Calu3 (cell line): ENCODE measurements around the gene TBX15. TPM values are rescaled to one million over a fixed set of nuclear protein-coding genes. Genes with fewer than 3 reads are reported as not detected.

Experiments used
- BruUV-seq: library from RNA; stranded (reverse); fragments of 400-500 nt; replicated peaks from 2 replicates; lab custom pipeline; 2021; lab: Mats Ljungman, UMichigan
- CTCF ChIA-PET: fragments of 300-600 bp; sonication (Branson Sonifier 250); formaldehyde crosslinking; loops from one replicate; lab custom pipeline; 2022; ENCODE audit warnings: antibody characterized with exemption; lab: Charles Lee
- DNase-seq: peaks from one replicate; pipeline ENCODE4 v3.0.0; 2022
- H3K27ac Mint-ChIP-seq: one replicate; pipeline ENCODE4 v1.8.0; 2022; ENCODE audit warnings: mixed read lengths; ENCODE audit not compliant: unreplicated experiment
- H3K27me3 Mint-ChIP-seq: one replicate; pipeline ENCODE4 v1.8.0; 2022; ENCODE audit warnings: mixed read lengths; ENCODE audit not compliant: unreplicated experiment
- H3K36me3 Mint-ChIP-seq: one replicate; pipeline ENCODE4 v1.8.0; 2022; ENCODE audit warnings: mild to moderate bottlenecking, moderate library complexity, mixed read lengths; ENCODE audit not compliant: insufficient read depth, unreplicated experiment
- H3K4me1 Mint-ChIP-seq: one replicate; pipeline ENCODE4 v1.8.0; 2022; ENCODE audit warnings: mild to moderate bottlenecking, low read depth, mixed read lengths; ENCODE audit not compliant: unreplicated experiment
- H3K4me3 Mint-ChIP-seq: one replicate; pipeline ENCODE4 v1.8.0; 2022; ENCODE audit warnings: mild to moderate bottlenecking, low read depth, moderate library complexity, mixed read lengths; ENCODE audit not compliant: unreplicated experiment
- H3K9me3 Mint-ChIP-seq: one replicate; pipeline ENCODE4 v1.8.0; 2022; ENCODE audit warnings: low read depth, mixed read lengths; ENCODE audit not compliant: unreplicated experiment
- CTCF ChIP-seq: fragments of 200-600 bp; IDR thresholded peaks from one replicate; pipeline ENCODE4 v1.8.0; 2022; ENCODE audit warnings: antibody characterized with exemption; ENCODE audit not compliant: unreplicated experiment
- intact Hi-C: fragments of 100-400 bp; cut with micrococcal nuclease; formaldehyde crosslinking; loops from one replicate; pipeline ENCODE4 v1.10.0; 2022; ENCODE audit not compliant: unreplicated experiment
- total RNA-seq: library from RNA; stranded (reverse); gene quantifications from 2 replicates; pipeline ENCODE4 v1.2.3, GENCODE V29; 2022

The TBX15 gene
- total RNA-seq, 1 experiment from 2014 or later: not detected

DNA sequence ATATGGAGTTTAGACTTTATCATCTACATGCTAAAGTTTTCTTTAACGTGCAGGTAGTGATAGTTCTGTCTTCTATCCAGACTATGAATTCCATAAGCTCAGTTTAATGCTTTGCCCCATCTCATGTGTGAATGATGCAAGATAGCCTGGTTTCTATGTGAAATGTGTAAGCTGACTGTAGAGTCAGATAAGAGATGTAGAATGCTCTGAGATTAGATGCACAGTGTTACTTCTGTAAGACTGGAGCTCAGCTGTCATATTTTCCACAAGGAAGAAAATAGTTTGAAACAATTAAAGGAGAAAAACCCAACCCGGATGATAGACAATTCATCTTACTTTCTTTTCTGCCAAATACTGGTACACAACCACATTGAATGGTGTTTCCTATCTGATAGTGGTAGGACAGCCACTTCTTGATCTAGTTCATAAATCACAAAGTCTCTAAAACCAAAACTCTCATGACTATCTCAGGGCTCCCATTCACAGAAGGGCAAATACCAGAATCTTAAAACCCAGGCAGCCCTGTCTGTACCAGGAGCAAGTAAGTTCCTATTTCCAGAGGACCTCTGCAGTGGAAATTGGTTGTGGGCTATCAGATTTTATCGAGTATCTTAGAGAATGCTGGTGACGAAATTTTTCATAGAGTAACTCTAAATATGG is 50.6 kb downstream of the TBX15 start:
- no peak overlapping the region for H3K4me3 Mint-ChIP-seq
- H3K4me1 Mint-ChIP-seq: no peaks in the 10 kb centered on the region
- BruUV-seq: no TSS peak
- H3K27ac Mint-ChIP-seq: no peak overlapping the region
- H3K9me3 Mint-ChIP-seq: no peaks in the 10 kb centered on the region
- no peak for DNase-seq
- intact Hi-C loops: no loop called here
- CTCF ChIA-PET: no interaction called here
- no peaks in the 10 kb centered on the region for H3K36me3 Mint-ChIP-seq
- peaks cover 4% of the 10 kb centered on the region for H3K27me3 Mint-ChIP-seq
- no peak for TF ChIP-seq CTCF

DNA sequence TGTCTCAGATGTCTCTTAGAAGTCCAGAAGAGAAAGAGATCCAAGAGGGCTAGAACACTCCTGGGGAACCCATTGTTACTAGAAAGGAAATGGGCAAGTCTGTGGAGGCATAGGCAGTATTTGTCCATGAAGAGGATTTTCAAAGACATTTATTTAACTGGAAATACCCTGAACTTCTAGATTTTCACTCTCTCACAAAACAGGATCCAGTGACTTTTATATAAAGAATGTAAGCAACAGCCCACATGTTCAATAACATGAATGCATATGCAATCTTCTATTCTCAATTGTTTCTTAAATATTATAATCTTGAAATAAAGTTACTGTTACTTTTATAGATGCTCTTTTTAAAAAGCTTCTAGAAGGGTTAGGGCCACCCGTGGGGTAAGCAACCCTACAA is 53.4 kb downstream of the TBX15 start:
- BruUV-seq: no TSS peak
- Mint-ChIP-seq H3K27ac (no peak overlapping the region), H3K27me3 (peaks cover 12% of the 10 kb centered on the region), H3K4me1 (no peaks in the 10 kb centered on the region), H3K4me3 (no peak overlapping the region), H3K9me3 (no peaks in the 10 kb centered on the region), H3K36me3 (no peaks in the 10 kb centered on the region)
- no peak for DNase-seq
- CTCF ChIA-PET: interaction anchor here (0.7 kb wide), 1 partner anchor 66 kb away, joined by 3 read pairs; no protein-coding TSS in a partner anchor
- TF ChIP-seq CTCF: no peak
- intact Hi-C loops: no loop called here

DNA sequence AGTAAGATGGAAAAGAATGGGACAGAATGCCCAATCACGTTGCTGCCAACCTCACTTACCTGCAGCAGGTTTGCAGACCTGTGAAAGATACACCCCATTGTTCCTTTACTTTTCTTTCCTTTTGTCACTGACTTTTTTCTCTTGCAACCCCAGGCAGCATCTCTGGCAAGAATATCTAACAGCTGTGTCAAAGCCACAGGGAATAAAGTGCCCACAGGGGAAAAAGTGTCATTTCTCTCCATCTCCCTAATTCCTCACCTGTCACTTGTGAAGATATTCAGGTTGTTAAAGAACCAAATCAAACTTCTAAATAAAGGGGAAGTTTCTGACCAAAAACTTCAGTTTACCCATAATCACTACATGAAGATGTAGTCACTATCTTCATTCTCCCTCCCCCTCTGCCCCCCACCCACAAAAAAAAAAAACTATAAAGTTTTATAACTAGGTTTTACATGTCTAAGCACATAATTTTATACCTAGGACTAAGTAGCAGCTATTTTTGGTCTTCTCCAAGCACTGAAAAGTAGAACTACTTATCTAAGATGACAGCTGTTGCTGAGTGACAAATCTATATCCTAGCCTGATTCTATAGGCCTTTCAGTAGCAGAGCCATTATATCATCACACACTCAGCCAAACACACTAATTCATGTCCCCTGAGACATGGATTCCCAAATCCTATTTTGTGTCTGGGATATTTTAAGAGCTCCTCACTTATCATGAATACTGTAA is 54.9 kb downstream of the TBX15 start:
- Mint-ChIP-seq H3K36me3 (no peaks in the 10 kb centered on the region), H3K27me3 (peaks cover 12% of the 10 kb centered on the region), H3K4me1 (no peaks in the 10 kb centered on the region), H3K4me3 (no peak overlapping the region), H3K27ac (no peak overlapping the region), H3K9me3 (peaks cover 3% of the 10 kb centered on the region)
- CTCF ChIA-PET: interaction anchor here (0.6 to 0.7 kb wide), 2 partner anchors 564 to 764 kb away, joined by 3 to 7 read pairs; no protein-coding TSS in a partner anchor
- DNase-seq: no peak
- intact Hi-C loops: no loop called here
- no TSS peak for BruUV-seq
- TF ChIP-seq CTCF: no peak

DNA sequence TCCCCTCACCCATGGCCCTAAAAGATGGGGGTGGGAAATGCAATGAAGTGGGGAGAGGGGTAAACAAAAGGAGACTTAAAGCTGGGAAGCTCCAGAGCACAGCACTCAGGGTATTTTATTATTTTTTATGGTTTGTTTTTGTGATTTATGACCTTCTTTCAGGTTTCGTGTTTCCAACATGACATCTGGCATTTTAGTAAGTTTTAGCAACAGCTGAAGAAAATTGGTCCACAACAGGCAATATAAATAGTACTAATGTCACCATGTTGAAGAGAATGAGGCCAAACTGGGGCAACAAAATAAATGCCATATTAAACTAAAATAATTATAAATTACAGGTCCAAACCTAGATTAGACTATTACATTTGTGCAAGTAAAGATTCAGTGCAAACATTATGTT is 56.3 kb downstream of the TBX15 start:
- intact Hi-C loops: no loop called here
- Mint-ChIP-seq H3K27me3 (peaks cover 12% of the 10 kb centered on the region), H3K4me3 (no peak overlapping the region), H3K36me3 (no peaks in the 10 kb centered on the region), H3K4me1 (no peaks in the 10 kb centered on the region), H3K9me3 (peaks cover 3% of the 10 kb centered on the region), H3K27ac (no peak overlapping the region)
- no peak for DNase-seq
- BruUV-seq: no TSS peak
- CTCF ChIA-PET: no interaction called here
- no peak for TF ChIP-seq CTCF
